NCI-H2227 treated with DMSO at 0.1 percent for 48 hours (cell line): ENCODE measurements around the gene TECPR1.
A peak's percentile ranks its signal among the peaks of the same experiment; 100 is the strongest.
"Not testable (repeated sequence)": the region's sequence is repeated elsewhere in the genome, so short reads cannot be mapped to it uniquely, and the experiment has no call there.

ENCODE experiments used
- DNase-seq: peaks from one replicate; lab custom pipeline; 2025; lab: John Stamatoyannopoulos, UW

The TECPR1 gene

GRCh38 chr7:98227939-98228338 lies 24.1 kb downstream of the TECPR1 start:
- no peak for DNase-seq

GRCh38 chr7:98225913-98226614 lies 26.0 kb downstream of the TECPR1 start:
- DNase-seq = no peak

- no peak for DNase-seq
Observed at GRCh38 chr7:98224701-98225181, 27.3 kb downstream of the TECPR1 start.

GRCh38 chr7:98223898-98224700 lies 27.9 kb downstream of the TECPR1 start:
- no peak for DNase-seq

GRCh38 chr7:98223351-98223897 lies 28.6 kb downstream of the TECPR1 start:
- DNase-seq = no peak

- DNase-seq = no peak
Observed at GRCh38 chr7:98222533-98223195, 29.4 kb downstream of the TECPR1 start.

GRCh38 chr7:98221611-98222532 lies 30.2 kb downstream of the TECPR1 start:
- no peak for DNase-seq

- DNase-seq = not testable (repeated sequence)
Observed at GRCh38 chr7:98219382-98219781, 32.6 kb downstream of the TECPR1 start.

- peak; percentile 3 for DNase-seq
Observed at GRCh38 chr7:98217623-98218582, 34.1 kb downstream of the TECPR1 start.

- no peak for DNase-seq
Observed at GRCh38 chr7:98216941-98217622, 35.0 kb downstream of the TECPR1 start.

GRCh38 chr7:98215561-98216495 lies 36.2 kb downstream of the TECPR1 start:
- no peak for DNase-seq

- no peak for DNase-seq
Observed at GRCh38 chr7:98214811-98215321, 37.2 kb downstream of the TECPR1 start.

- no peak for DNase-seq
Observed at GRCh38 chr7:98213888-98214810, 37.9 kb downstream of the TECPR1 start.

GRCh38 chr7:98213296-98213887 lies 38.6 kb downstream of the TECPR1 start:
- no peak for DNase-seq

- no peak for DNase-seq
Observed at GRCh38 chr7:98212532-98213041, 39.4 kb downstream of the TECPR1 start.
